Measurements from ENCODE around the gene OASL. TPM values are rescaled to one million over a fixed set of nuclear protein-coding genes. Genes with fewer than 3 reads are reported as not detected.
A peak's percentile ranks its signal among the peaks of the same experiment; 100 is the strongest.

The OASL gene
- polyA plus RNA-seq, 3 donors, result 0.11 to 0.19 (median 0.14) TPM

- DNase-seq (ENCODE audit: low read depth in 3 of 3, low spot score in 2 of 3), result no peak
Observed at GRCh38 chr12:121018860-121019617, 20.0 kb downstream of the OASL start.

GRCh38 chr12:121017966-121018491, 21.0 kb downstream of the OASL start:
- DNase-seq (ENCODE audit: low read depth in 3 of 3, low spot score in 2 of 3), result no peak

GRCh38 chr12:121015825-121016766, 22.9 kb downstream of the OASL start, which contains the start of gene C12orf43:
Gene C12orf43, minus strand, starts transcription at chr12:121016487. Its CDS starts 13 bp downstream, at chr12:121016474.
- peak; percentile 73 to 87 (median 78) for DNase-seq (ENCODE audit: low read depth in 3 of 3, low spot score in 2 of 3)

GRCh38 chr12:121013715-121014114, 25.3 kb downstream of the OASL start:
- DNase-seq (ENCODE audit: low read depth in 3 of 3, low spot score in 2 of 3), result no peak

GRCh38 chr12:121011820-121012219, 27.2 kb downstream of the OASL start:
- no peak for DNase-seq (ENCODE audit: low read depth in 3 of 3, low spot score in 2 of 3)

- no peak for DNase-seq (ENCODE audit: low read depth in 3 of 3, low spot score in 2 of 3)
Observed at GRCh38 chr12:121010860-121011259, 28.2 kb downstream of the OASL start.

GRCh38 chr12:121009741-121010140, 29.3 kb downstream of the OASL start:
- no peak for DNase-seq (ENCODE audit: low read depth in 3 of 3, low spot score in 2 of 3)

- no peak for DNase-seq (ENCODE audit: low read depth in 3 of 3, low spot score in 2 of 3)
Observed at GRCh38 chr12:121008347-121009098, 30.5 kb downstream of the OASL start.

GRCh38 chr12:121005346-121005815, 33.7 kb downstream of the OASL start:
- DNase-seq (ENCODE audit: low read depth in 3 of 3, low spot score in 2 of 3), result no peak

GRCh38 chr12:121004253-121004815, 34.7 kb downstream of the OASL start:
- DNase-seq (ENCODE audit: low read depth in 3 of 3, low spot score in 2 of 3), result no peak

GRCh38 chr12:121003650-121004049, 35.4 kb downstream of the OASL start:
- DNase-seq (ENCODE audit: low read depth in 3 of 3, low spot score in 2 of 3), result no peak

- no peak for DNase-seq (ENCODE audit: low read depth in 3 of 3, low spot score in 2 of 3)
Observed at GRCh38 chr12:121001841-121002483, 37.1 kb downstream of the OASL start.

GRCh38 chr12:121001060-121001459, 38.0 kb downstream of the OASL start:
- no peak for DNase-seq (ENCODE audit: low read depth in 3 of 3, low spot score in 2 of 3)

- DNase-seq (ENCODE audit: low read depth in 3 of 3, low spot score in 2 of 3), result no peak
Observed at GRCh38 chr12:121000530-121000929, 38.5 kb downstream of the OASL start.

GRCh38 chr12:120999191-121000120, 39.6 kb downstream of the OASL start:
- no peak for DNase-seq (ENCODE audit: low read depth in 3 of 3, low spot score in 2 of 3)

GRCh38 chr12:120998435-120998834, 40.6 kb downstream of the OASL start:
- DNase-seq (ENCODE audit: low read depth in 3 of 3, low spot score in 2 of 3), result no peak

- DNase-seq (ENCODE audit: low read depth in 3 of 3, low spot score in 2 of 3), result no peak
Observed at GRCh38 chr12:120997448-120997847, 41.6 kb downstream of the OASL start.

GRCh38 chr12:120996133-120996746, 42.8 kb downstream of the OASL start:
- DNase-seq (ENCODE audit: low read depth in 3 of 3, low spot score in 2 of 3), result no peak
